Forelimb muscle (tissue), 1 donor: Measurements from ENCODE around the gene NAP1L4. TPM values are rescaled to one million over a fixed set of nuclear protein-coding genes. Genes with fewer than 3 reads are reported as not detected.
"Not testable (repeated sequence)": the region's sequence is repeated elsewhere in the genome, so short reads cannot be mapped to it uniquely, and the experiment has no call there.

Experiments
- DNase-seq: peaks from one replicate; pipeline ENCODE4 v3.0.0-alpha.2; 2013; ENCODE audit warnings: low read depth
- polyA plus RNA-seq: library from polyadenylated mRNA; unstranded; fragments of 120-200 nt; gene quantifications from one replicate; pipeline ENCODE4 v1.2.1, GENCODE V29; 2013; ENCODE audit not compliant: insufficient read length

NAP1L4 gene
- polyA plus RNA-seq, 1 donor, result 110 TPM

DNA sequence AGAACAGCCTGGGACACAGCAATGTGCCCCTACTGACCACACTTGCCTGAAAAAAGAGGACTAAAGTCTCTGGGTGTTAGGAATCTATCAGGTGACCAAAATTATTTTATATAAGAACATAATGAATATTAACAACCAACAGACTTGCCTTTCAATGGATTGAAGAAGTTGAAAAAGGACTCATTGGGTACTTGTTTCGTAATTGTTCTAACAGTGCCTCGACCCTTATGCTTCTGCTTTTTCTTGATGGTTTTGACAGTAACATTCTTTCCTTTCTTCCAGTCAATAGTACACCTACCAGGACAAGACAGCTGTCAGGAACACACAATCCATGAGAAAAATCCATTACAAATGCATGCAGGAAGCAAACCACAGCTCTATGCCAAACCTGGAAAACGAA, 33.9 kb downstream of the NAP1L4 start:
- no peak for DNase-seq

DNA sequence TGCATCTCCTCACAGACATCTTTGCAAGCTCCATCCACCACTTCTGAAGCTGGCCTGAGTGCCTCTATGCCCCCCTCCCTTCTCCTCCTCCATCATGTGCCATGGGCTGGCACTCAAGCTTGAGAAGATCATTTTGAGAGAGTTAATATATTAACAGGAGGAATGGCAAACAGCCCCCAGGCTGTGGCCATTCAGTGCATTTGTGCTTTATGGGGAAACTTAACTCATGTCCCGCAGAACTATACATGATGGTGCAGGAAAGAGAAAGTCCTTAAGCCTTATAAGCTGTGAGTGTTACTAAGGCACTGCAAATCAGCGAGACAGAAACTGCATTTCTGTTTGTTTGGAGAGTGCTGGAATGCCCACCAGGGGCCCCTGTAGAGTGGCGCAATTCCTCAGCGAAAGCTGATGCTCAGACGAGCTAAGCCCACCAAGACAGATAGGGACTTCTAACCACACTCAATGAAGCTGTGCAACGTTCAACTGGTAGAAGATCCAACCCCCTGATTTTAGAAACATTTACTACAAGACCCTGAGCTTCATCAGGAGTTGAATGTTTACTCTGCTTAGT, 36.1 kb downstream of the NAP1L4 start:
- no peak for DNase-seq

DNA sequence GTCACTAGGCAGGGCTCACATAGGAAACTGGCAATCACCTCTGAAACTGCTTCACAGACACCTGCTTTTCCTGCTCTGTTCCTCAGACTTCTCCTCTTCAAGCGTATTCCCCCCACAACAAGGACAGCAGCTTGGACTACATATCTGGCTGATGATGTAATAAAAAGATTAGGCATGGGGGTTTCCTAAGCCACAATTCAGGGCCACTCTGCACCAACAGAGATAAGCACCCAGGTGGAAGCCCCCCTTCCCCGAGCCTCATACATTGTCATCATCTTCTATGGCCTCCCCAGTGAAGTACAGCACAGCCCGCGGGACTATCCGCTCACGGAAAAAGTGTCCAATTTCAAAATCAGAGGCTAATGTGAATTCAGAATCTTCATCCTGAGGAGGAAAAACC, 37.9 kb downstream of the NAP1L4 start:
- DNase-seq, result no peak

DNA sequence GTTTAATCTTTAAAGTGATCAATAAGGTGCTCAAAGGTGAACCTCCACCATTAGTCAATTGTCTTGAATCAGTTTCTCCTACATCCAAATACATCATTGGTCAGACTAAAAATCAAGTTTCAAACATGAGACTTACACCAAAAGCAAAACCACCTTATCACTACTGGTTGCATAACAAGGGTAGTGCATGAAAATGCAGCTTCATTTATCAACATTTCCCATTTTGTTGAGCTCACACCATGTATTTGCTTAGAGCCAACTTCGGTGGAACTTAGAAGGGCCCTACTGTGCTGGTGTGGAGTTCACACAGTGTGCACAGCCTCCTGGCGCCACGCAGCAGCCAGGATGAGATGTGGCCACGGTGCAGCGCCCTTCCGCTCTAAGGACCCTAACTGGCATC, 39.8 kb downstream of the NAP1L4 start:
- DNase-seq, result no peak

DNA sequence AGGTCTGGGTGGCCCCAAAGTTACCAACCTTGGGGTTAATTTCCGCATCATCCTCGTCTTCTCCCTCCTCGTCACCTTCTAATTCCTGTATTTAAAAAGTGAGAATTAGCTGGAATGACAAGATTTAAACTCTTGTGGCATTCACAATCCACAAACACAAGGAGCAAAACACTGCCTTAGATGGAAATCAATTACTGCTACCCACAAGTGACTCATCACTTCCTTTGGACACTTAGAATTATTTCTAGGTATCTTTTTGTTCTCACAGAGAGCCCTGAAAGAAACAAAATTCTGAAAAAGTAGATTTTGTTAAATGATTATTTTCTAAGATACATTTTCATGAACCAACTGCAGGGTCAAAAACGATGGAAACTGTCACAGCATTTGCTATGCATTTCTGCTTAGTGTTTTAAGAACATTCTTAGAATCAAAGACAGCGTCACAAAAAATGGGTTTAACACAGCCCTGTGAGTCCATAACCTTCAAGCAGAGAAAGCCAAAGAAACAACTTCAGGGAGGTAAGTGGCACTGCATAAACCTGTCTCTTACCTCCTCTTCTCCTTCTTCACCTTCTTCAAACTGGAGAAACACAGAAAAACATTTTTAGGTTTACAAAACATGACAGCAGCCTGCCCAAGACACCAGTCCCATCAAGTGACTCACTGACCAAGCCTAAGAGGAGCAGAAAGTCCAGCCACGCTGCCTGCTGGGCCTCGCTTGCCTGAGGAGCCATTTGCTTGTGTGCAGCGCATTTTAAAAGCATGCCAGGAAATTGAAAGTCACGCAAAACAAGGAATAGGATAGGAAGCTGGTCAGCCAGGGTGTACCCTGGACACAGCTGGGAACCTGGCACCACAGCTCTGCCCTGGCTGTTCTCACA, 40.7 kb downstream of the NAP1L4 start:
- no peak for DNase-seq

DNA sequence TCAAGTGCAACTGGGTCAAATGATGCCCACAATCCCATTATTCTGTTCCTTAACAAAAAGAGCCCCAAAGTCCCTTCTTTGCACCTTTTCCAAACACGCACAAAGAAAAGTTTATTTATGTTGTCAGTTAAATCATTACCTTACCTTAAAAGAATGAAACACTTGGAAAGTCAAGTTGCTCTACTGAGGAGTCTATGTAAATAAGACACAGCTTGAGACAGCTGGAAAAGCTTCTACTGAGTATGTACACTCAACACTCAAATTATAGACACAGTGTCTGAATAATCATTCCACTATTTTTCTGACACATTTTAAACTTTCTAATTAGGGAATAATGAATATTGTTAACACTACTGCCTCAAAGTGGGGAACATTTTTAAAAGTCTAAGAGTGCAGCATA, 41.3 kb downstream of the NAP1L4 start:
- DNase-seq, result no peak

DNA sequence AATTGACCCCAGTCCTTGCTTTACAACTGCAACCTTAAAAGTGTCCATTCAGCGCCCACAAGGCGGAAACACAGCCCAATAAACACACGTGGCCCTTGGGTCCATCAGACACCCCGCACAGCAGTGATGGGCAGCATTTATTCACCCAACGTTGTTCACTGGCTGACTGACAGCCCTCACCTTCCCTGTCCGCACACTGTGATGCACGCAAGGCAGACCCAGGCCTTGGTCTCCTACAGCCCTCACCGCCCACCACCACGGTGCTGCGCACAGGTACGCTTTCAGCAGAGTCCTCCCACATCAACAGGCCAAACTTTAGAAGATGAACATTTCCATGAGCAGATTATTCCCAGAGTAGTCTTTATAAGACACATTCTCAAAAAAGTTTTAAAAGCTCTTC, 42.2 kb downstream of the NAP1L4 start:
- DNase-seq, result no peak

DNA sequence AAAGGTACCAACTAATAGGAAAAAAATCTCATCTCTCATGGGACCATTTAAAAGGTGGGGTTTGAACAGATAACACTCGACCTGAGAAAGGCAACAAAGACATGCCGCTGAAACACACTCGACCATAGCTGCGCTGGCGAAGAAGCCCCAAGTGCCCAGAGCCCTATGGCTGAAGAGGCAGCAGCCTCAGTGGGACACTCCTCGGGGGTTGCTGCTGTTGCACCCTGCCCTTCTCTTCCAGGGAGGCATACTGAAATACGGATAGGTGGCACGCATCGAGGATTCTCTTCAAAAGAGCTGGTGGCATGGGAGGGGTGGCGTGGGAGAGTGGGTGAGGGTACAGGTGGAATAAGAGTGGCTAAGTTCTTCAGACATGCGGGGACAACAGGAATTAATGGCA, 44.4 kb downstream of the NAP1L4 start:
- DNase-seq, result no peak

DNA sequence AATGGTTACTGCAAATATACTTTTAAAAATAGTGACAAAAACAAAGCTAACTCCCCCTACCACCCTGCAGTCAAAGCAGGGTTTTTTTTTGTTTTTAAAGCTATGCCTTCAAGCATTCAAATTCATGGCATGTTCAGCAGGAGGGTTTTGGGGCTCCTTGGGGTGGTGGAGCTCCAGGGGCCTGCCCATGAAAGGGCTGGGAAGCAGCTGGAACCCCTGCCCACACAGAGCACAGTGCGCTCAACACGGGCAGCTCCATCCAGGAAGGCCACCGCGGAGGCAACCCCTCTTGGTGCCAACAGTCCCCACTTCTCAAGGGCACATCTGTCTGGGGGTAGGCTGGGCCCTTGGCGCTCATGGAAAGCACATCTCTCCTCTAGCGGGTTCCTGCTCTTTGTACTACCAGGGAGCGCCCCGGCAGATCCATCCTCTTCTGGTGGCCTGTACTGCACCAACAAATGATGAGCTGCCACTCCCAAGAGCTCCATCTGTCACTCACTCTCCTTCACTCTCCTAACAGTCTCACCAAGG, 46.3 kb downstream of the NAP1L4 start:
- no peak for DNase-seq

DNA sequence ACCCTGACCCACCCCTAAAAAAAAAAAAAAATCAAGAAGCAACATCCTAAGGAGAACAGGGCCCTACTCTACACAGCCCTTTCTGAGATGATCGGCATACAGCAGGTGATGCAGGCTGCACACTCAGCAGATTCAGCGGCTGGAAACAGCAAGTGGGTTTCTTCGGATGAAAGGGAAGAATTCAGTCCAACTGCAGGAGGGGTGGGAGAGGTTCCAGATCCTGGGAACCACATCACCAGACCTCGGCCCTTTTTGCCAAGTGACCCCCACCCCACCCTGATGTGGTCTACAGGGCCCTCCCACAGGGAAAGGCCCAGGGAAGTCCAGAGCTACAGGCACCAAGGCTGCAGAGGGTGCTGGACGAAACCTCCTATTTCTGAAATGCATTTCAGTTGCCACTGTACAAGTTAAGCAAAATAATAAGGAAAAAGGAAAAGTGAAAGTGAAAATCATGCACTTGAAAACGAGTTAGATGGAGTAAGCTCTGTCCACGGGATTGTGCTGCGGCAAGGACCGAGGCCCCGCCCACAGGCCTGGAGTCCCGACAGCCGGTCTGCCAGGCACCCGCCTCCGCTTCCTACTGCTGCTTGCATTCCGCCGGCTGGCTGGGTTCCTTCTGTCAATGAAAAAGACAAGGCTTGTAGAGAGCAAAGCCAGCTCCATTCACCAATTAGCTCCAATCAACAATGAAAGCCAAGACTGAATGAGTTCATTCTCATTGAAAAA, 46.9 kb downstream of the NAP1L4 start:
- peak; percentile 46 for DNase-seq

DNA sequence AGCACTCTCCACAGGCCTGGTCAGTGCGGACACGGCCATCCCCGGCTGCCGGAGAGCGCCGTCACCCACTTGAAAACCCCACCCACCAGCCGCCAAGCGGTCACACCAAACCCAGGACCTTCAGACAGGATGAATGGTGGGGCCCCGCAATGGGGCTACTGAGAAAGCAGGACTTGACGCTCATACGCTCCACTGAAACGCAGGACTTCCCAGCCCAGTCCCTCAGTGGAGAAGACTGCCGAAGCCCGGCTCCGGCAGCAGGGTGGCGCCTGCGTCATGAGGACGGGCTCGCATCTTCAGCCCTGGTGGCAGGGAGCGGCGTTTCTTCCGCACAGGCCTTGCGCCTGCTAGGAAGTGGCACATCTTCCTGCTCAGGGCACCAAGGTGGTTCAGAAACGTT, 47.6 kb downstream of the NAP1L4 start:
- DNase-seq, result no peak

DNA sequence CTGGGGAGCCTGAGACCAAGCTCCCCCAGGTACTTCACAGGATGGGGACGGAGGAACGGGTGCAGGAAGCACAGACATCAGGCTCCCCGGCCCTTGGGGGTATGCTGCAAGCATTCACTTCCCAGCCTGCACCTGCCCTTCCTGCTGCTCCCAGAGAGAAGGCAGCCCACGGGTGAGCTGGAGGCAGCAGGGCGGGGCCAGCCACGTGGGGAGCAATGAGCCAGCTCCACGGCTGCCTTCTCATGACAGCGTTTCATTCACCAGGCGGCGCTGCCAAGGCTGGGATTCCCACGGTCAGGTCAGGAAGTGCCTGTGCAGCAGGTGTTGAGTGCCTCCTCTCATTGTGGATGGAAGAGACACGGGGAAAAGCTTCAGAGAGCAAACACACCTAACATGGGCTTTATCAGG, 48.4 kb downstream of the NAP1L4 start:
- no peak for DNase-seq

DNA sequence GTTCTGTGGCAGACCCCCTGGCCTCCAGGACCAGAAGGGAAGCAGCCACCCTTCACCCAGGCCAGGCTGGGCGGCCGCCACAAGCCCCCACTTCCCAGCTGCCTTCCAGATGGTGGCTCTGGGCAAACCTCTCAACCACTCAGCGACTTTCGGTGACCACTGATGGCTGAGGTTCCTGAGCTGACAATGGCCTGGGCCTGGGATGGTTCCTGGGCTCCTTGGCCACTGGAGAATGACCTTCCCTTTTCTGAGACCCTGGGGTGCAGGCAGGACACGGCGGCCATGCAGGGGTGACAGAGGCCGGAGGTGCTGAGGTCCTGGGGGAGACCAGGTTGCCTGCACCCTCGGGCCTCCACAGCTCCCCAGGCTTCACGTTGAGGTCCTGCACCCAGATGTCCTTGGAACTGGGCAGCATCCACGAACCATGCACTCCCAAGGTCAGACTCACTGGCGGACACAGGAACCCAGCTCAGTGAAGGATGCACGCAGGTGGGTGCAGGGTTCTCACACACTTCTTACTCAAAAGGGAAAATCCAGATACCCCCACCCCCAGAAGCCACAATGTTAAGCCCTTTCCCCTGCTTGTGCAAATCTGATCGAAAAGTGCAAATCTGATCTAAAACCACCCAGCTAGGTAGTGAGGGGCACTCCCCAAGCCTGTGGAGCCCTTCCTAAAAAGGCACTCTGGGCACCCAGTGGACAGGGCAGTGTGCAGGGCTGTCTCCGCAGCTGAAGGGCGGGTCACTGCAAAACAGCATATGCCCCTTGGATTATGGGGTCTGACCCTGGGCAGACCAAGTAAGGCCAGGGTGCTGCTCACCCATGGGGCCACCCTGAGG, 49.0 kb downstream of the NAP1L4 start:
- DNase-seq, result no peak

DNA sequence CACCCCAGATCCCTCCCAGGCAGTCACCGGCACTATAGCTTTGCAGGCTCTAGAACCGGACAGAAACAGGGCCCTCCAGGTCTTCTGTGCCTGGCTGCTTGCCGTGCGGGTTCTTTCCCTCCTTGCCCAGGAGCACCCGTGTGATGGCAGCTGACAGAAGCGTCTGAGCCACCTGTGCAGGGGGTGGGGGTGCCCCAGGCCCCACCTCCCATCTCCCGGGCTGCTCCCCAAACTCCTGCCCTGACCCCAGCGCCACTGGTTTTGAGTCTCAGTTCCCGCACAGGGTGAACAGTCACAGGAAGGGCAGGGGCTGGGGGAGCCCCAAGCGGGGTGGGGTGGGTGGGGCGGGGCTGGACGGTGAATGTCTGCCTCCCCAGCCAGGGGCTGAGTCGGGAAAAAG, 49.7 kb downstream of the NAP1L4 start:
- no peak for DNase-seq

DNA sequence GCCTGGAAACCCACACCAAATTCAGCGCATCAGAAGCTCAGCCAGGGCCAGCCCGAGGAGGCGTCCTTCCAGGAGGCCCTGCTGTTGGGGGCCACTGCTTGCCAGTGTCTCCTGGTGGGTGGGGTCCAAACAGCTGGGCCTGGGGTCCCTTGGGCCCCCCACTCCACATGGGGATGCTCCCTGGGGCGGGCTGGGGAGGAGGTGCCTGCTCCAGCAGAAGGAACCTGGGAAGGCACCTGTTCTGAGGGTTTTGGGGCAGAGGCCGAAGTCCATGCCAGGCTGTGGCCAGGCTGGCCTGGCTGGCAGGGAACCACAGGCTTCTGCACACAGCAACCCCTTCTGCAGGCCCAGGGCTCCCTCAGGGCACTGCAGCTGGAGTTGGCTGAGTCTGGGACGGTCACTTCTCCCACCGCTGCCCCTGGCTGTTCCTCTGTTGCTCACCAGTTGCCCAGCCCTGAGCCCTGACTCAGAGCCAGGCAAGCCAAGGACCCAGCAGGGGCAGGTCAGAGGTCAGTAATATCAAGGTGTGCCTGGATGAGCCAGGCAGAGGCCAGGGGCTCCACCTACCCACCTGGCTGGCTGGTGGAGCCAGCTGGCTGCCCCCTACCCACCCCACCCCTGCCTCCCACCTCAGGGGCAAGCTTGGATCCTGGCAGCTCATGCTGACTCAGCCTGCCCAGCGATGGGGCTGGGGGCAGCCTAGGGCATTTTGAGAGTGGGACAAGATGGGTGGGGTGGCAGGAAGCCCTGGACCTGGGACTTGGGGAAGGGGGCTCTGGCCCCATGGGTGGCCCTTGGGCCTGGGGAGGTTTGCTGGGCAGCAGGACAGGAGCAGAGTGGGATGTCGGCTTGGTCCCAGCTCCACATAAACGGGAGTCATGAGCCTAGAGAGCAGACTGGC, 51.0 kb downstream of the NAP1L4 start:
- DNase-seq, result no peak

DNA sequence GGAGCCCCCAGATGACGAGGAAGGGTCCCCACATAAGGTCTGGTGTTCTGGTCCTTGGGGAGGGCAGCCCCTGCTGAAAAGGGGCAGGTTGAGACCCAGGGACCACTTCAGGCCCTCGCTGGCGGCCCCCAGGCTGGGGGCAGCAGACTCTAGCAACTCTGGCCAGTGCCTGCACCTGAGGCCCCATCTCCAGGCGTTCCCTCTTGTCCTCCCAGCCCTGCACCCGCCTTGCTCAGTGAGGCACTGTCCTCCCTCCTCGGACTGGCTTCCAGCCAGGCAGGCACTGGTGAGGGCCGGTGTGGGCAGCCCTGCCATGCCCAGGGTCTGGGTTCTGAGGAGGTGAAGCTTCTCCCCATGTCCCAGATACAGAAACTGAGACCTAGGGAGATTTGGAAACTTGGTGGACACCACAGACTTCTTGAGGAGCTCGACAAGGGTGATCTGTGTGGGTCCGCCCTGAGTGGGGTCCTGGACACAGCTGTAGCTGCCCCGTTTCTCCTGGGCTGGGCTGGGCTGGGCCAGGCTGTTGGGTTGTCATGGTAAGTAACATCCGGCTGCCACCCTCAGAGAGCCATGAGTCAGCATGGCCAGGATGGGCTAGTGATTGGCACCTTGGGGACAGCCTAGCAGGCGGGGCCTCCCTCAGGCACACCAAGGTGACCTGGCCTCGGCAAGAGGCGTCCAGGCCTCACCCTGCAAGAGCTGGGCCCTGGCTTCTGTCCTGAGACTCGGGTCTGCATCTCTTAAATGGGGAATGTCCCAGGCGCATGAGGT, 51.8 kb downstream of the NAP1L4 start:
- DNase-seq, result no peak

DNA sequence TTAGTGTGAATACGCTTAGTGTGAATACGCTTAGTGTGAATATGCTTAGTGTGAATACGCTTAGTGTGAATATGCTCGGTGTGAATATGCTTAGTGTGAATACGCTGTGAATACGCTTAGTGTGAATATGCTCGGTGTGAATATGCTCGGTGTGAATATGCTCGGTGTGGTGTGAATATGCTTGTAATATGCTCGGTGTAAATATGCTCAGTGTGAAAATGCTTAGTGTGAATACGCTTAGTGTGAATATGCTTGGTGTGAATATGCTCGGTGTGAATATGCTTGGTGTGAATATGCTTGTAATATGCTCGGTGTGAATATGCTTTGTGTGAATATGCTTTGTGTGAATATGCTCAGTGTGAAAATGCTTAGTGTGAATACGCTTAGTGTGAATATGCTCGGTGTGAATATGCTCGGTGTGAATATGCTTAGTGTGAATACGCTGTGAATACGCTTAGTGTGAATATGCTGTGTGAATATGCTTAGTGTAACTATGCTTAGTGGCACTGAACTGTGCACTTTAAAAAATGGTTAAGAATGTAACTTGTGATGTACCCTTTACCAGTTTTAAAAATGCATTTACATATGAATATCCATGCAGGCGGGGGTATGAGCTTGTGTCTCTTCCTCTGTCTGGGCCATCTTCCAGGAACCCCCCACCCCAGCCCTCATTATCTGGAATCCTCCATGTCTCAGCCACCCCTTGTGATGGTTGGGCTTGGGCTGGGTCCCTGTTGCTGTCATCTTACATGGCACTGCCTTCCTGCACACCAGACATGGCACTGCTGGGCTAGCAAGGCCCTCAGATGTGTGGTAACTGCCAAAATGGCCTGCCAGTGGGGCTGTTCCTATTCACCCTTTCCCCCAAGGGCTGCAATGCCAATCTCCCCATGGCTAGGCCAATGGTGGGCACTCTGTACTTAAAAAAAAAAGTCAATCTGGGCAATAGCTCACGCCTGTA, 53.4 kb downstream of the NAP1L4 start:
- DNase-seq, result not testable (repeated sequence)

DNA sequence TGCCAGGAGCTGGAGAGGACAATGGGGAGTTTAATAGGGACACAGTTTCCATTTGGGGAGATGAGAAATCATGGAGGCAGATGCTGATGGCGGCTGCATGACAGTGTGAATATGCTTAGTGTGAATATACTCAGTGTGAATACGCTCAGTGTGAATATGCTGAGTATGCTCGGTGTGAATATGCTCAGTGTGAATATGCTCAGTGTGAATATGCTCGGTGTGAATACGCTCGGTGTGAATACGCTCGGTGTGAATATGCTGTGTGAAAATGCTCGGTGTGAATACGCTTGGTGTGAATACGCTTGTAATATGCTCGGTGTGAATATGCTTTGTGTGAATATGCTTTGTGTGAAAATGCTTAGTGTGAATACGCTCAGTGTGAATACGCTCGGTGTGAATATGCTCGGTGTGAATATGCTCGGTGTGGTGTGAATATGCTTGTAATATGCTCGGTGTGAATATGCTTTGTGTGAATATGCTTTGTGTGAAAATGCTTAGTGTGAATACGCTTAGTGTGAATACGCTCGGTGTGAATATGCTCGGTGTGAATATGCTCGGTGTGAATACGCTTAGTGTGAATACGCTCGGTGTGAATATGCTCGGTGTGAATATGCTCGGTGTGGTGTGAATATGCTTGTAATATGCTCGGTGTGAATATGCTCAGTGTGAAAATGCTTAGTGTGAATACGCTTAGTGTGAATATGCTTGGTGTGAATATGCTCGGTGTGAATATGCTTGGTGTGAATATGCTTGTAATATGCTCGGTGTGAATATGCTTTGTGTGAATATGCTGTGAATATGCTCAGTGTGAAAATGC, 54.3 kb downstream of the NAP1L4 start:
- not testable (repeated sequence) for DNase-seq
